Kidney (tissue), 14 donors: ENCODE data around the gene MINDY4. TPM values are rescaled to one million over a fixed set of nuclear protein-coding genes. Genes with fewer than 3 reads are reported as not detected.

Experiments used
- DNase-seq, 5 donors: peaks; one replicate each; pipeline ENCODE4 v3.0.0-alpha.2; 2013 to 2020
- FAIRE-seq: peaks from 2 replicates; lab custom pipeline; 2012; peaks lifted over from hg19 to GRCh38; lab: Jason Lieb, UNC
- H3K27ac ChIP-seq, 2 donors: one replicate each; pipeline ENCODE4 v1.7.0; 2013; ENCODE audit warnings: low read depth in 2 of 2, low read length in 2 of 2, inconsistent platforms in 1 of 2
- H3K27me3 ChIP-seq: one replicate; pipeline ENCODE4 v1.7.1; 2013; ENCODE audit warnings: low read length, inconsistent platforms; ENCODE audit not compliant: control insufficient read depth, insufficient read depth
- H3K36me3 ChIP-seq, 3 donors: one replicate each; pipeline versions ENCODE4 v1.7.0 to v1.7.1; 2013; ENCODE audit warnings: low read length in 3 of 3, control low read depth in 1 of 3, inconsistent platforms in 1 of 3; ENCODE audit not compliant: insufficient read depth in 3 of 3, control insufficient read depth in 2 of 3
- H3K4me1 ChIP-seq, 3 donors: one replicate each; pipeline versions ENCODE4 v1.7.0 to v1.7.1; 2013; ENCODE audit warnings: low read length in 3 of 3, inconsistent platforms in 1 of 3, low read depth in 1 of 3; ENCODE audit not compliant: control insufficient read depth in 2 of 3, insufficient read depth in 2 of 3
- H3K4me3 ChIP-seq, 3 donors: one replicate each; pipeline versions ENCODE4 v1.7.0 to v1.8.1; 2013; ENCODE audit warnings: low read length in 3 of 3, control low read depth in 1 of 3, inconsistent platforms in 1 of 3
- H3K9ac ChIP-seq, 3 donors: one replicate each; pipeline versions ENCODE4 v1.7.0 to v1.7.1; 2013; ENCODE audit warnings: low read length in 3 of 3, control low read depth in 1 of 3, inconsistent platforms in 1 of 3
- H3K9me3 ChIP-seq, 3 donors: one replicate each; pipeline versions ENCODE4 v1.7.0 to v1.7.1; 2013; ENCODE audit warnings: low read length in 3 of 3, control low read depth in 1 of 3, inconsistent platforms in 1 of 3; ENCODE audit not compliant: control insufficient read depth in 2 of 3, insufficient read depth in 1 of 3
- intact Hi-C: fragments of 100-400 bp; cut with DNase I; formaldehyde crosslinking; loops from one replicate; pipeline ENCODE4 v1.11.1; 2022
- polyA plus RNA-seq: library from polyadenylated mRNA; stranded (reverse); fragments of 350-450 nt; fragmentation: Illumina TruSeq; extraction: RNeasy Lipid Tissue Mini Kit (QIAGEN cat#74804); gene quantifications from one replicate; pipeline ENCODE4 v1.2.3, GENCODE V29; 2014; ENCODE audit warnings: low read depth, low replicate concordance; ENCODE audit not compliant: insufficient read depth
- total RNA-seq: library from RNA; stranded (reverse); fragmentation: NEBNext Ultra II Directional; extraction: Animal tissue kit (Norgen Biotek cat#: 25700); gene quantifications from one replicate; pipeline ENCODE4 v1.2.1, GENCODE V29; 2021
- TF ChIP-seq, protein P1 (sequence below): IDR thresholded peaks from 3 replicates; pipeline ENCODE4 v1.5.1; 2012; ENCODE audit warnings: mild to moderate bottlenecking, moderate library complexity, borderline replicate concordance; ENCODE audit not compliant: insufficient read depth; ENCODE audit errors: extremely low read depth
- donor health status: control.
- donor health status: control.
- donor health status: control.
- donor health status: control.
- donor health status: control.
- donor health status: DM: yes; HTN: yes; CAD: no.
- donor health status: Normal renal cell carcinoma (clear cell type).

The MINDY4 gene
- total and polyA plus RNA-seq, 2 donors from 2014 or later: 5.3 to 15.3 TPM

DNA sequence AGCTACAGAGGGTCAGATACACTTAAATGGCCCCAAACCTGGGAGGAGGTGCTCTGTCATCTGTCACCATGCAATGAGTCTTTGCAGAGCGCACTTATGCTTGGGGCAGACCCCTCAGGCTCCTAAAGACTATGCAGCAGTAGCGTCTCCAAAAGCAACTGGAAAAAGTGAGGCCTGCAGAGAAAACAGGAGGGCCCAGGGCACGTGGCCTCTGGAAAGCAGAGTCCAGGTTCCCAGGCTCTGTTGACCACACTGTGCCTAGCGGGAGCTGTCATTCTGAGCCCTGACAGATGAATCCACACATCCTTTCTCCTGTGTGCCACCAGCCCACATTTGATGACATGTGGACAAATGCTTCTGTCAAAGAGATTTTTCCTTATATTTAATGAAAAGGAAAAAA is 66.4 kb downstream of the MINDY4 start:
- Histone ChIP-seq H3K4me3 (no peak overlapping the region), H3K27me3 (no peaks in the 10 kb centered on the region), H3K9ac (no peak overlapping the region), H3K9me3 (no peaks in the 10 kb centered on the region), H3K4me1 (peaks cover 0 to 4% (median 0%) of the 10 kb centered on the region in 3 donors), H3K36me3 (peaks cover 0 to 7% (median 4%) of the 10 kb centered on the region in 3 donors), H3K27ac (no peak overlapping the region)
- DNase-seq (no peak), FAIRE-seq (no peak)
- intact Hi-C loops: no loop called here
- TF ChIP-seq, protein P1, sequence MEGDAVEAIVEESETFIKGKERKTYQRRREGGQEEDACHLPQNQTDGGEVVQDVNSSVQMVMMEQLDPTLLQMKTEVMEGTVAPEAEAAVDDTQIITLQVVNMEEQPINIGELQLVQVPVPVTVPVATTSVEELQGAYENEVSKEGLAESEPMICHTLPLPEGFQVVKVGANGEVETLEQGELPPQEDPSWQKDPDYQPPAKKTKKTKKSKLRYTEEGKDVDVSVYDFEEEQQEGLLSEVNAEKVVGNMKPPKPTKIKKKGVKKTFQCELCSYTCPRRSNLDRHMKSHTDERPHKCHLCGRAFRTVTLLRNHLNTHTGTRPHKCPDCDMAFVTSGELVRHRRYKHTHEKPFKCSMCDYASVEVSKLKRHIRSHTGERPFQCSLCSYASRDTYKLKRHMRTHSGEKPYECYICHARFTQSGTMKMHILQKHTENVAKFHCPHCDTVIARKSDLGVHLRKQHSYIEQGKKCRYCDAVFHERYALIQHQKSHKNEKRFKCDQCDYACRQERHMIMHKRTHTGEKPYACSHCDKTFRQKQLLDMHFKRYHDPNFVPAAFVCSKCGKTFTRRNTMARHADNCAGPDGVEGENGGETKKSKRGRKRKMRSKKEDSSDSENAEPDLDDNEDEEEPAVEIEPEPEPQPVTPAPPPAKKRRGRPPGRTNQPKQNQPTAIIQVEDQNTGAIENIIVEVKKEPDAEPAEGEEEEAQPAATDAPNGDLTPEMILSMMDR: no peak

DNA sequence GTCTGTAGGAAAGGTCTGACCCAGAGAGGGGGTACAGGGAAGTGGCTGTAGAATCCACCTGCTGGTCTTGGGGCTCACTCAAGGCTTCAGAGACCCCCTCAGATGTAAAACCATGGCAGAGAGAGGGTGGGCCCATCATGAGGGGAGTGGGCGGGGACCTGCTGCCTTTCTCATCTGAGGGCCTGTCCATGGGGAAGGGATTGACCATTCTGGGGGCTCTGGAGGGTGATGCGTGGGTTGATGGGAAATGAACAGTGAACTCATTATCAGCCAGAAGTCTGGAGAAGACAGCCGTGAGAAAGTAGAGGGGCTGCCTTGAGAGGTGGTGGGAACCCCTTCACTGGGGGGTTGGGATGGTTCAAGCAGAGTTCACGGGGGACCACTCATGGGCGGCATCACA is 66.8 kb downstream of the MINDY4 start:
- Histone ChIP-seq H3K9ac (no peak overlapping the region), H3K36me3 (peaks cover 0 to 7% (median 4%) of the 10 kb centered on the region in 3 donors), H3K27me3 (no peaks in the 10 kb centered on the region), H3K4me3 (no peak overlapping the region), H3K27ac (no peak overlapping the region), H3K4me1 (peaks cover 0 to 4% (median 0%) of the 10 kb centered on the region in 3 donors), H3K9me3 (no peaks in the 10 kb centered on the region)
- DNase-seq (no peak), FAIRE-seq (no peak)
- intact Hi-C loops: no loop called here
- TF ChIP-seq, protein P1: no peak

DNA sequence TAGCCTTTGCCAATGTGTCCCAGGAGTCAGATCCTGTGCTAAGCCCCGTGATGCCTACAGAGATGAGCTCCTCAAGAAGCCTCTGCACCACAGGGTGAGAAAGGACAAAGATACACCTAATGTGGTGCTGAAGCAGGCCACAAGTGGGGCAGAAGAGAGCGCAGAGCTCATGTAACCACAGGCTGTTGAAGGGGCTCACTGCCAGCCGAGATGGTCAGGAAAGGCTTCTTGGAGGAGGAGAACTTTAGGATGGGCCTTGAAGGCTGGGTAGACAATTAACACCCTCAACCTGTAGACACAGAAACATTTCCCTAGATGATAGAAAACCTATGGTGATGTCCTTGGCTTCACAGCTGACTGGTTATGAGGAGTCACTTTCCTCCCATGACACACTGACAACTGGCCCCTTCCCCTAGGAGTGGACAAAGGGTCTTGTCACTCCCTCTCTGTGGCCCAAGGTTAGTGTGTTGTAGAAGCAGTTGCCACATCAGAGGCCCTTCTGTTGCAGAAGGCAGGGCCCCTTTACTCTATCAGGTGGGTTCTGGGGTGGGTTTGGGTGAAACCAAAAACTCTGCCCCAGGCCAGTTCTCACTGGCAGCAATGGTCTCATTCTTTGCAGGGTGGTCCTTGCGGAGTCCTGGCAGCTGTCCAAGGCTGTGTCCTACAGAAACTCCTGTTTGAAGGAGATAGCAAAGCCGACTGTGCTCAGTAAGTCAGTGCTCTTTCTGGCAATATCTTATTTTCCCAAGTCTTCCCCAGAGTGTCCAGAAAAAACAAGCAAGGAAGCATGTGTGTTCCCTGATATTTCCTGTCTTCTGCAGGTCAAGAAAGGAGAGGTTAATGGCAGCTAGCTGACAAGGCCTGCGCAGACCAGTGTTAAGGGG is 69.2 kb downstream of the MINDY4 start:
- peaks cover 0 to 7% (median 4%) of the 10 kb centered on the region in 3 donors for H3K36me3 ChIP-seq
- TF ChIP-seq, protein P1: no peak
- DNase-seq: peak in 1 of 5 donors; percentile 2
- FAIRE-seq: no peak
- no peak overlapping the region for H3K9ac ChIP-seq
- H3K9me3 ChIP-seq: no peaks in the 10 kb centered on the region
- no peak overlapping the region for H3K27ac ChIP-seq
- H3K27me3 ChIP-seq: no peaks in the 10 kb centered on the region
- intact Hi-C loops: no loop called here
- H3K4me3 ChIP-seq: no peak overlapping the region
- peaks cover 0 to 4% (median 0%) of the 10 kb centered on the region in 3 donors for H3K4me1 ChIP-seq
